Measurements from ENCODE around the gene EXOSC7. TPM values are rescaled to one million over a fixed set of nuclear protein-coding genes. Genes with fewer than 3 reads are reported as not detected.

EXOSC7 gene
- total and polyA plus RNA-seq, 9 of the 15 experiments (the other 6 are each of a cell fraction or from before 2014, with no cell fraction given): 88.5 to 237 (median 112) TPM

- TF ChIP-seq ZBTB34 (CRISPR knock-in tag; IDR thresholded peaks at IDR 0.05) (no peak), MTF1 (CRISPR knock-in tag; IDR thresholded peaks at IDR 0.05; ENCODE audit: borderline replicate concordance) (no peak), ESRRB (CRISPR knock-in tag; IDR thresholded peaks at IDR 0.05; ENCODE audit: borderline replicate concordance) (no peak), ZNF408 (CRISPR knock-in tag; IDR thresholded peaks at IDR 0.05; ENCODE audit: low read depth) (no peak), TCFL5 (CRISPR knock-in tag; conservative IDR thresholded peaks at IDR 0.05) (no peak), STAT6 (CRISPR knock-in tag; IDR thresholded peaks at IDR 0.05) (no peak), HNRNPL (IDR thresholded peaks at IDR 0.05; ENCODE audit: low read depth, low read length) (no peak), ZBTB40 (IDR thresholded peaks at IDR 0.05) (no peak), ZBTB40 (CRISPR knock-in tag; IDR thresholded peaks at IDR 0.05) (no peak), ILK (tag; IDR thresholded peaks at IDR 0.05; ENCODE audit: borderline replicate concordance, low read depth) (no peak), ELF2 (CRISPR knock-in tag; IDR thresholded peaks at IDR 0.05) (no peak), ZBTB49 (CRISPR knock-in tag; IDR thresholded peaks at IDR 0.05; ENCODE audit: borderline replicate concordance) (no peak), RFX7 (CRISPR knock-in tag; IDR thresholded peaks at IDR 0.05) (no peak)
Measured at GRCh38 chr3:44968447-44968858, 7.6 kb upstream of the EXOSC7 start (continued).

All from K562 (cell line).